ENCODE results near the gene FSTL3.
"Not testable (repeated sequence)": the region's sequence is repeated elsewhere in the genome, so short reads cannot be mapped to it uniquely, and the experiment has no call there.

DNA sequence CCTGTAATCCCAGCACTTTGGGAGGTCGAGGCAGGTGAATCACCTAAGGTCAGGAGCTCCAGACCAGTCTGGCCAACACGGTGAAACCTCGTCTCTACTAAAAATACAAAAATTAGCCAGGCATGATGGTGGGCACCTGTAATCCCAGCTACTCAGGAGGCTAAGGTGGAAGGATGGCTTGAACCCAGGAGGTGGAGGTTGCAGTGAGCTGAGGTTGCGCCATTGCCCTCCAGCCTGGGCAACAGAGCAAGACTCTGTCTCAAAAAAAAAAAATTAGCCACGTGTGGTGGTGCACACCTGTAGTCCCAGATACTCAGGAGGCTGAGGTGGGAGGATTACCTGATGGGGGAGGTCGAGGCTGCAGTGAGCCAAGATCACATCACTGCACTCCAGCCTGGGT is 26.7 kb downstream of the FSTL3 start:
- TF ChIP-seq CTCF (IDR thresholded peaks at IDR 0.05); USF2 (IDR thresholded peaks at IDR 0.05; ENCODE audit: borderline replicate concordance, low read depth, low read length); RCOR1 (IDR thresholded peaks at IDR 0.05; ENCODE audit: low read length); EP300 (IDR thresholded peaks at IDR 0.05; ENCODE audit: borderline replicate concordance in 1 of 2, low read depth in 1 of 2, low read length in 1 of 2); MXI1 (IDR thresholded peaks at IDR 0.05; ENCODE audit: low read depth, low read length); GABPA (IDR thresholded peaks at IDR 0.05; ENCODE audit: low read depth); RAD21 (IDR thresholded peaks at IDR 0.05; ENCODE audit: low read length): not testable (repeated sequence)
- TF ChIP-seq, protein P1, sequence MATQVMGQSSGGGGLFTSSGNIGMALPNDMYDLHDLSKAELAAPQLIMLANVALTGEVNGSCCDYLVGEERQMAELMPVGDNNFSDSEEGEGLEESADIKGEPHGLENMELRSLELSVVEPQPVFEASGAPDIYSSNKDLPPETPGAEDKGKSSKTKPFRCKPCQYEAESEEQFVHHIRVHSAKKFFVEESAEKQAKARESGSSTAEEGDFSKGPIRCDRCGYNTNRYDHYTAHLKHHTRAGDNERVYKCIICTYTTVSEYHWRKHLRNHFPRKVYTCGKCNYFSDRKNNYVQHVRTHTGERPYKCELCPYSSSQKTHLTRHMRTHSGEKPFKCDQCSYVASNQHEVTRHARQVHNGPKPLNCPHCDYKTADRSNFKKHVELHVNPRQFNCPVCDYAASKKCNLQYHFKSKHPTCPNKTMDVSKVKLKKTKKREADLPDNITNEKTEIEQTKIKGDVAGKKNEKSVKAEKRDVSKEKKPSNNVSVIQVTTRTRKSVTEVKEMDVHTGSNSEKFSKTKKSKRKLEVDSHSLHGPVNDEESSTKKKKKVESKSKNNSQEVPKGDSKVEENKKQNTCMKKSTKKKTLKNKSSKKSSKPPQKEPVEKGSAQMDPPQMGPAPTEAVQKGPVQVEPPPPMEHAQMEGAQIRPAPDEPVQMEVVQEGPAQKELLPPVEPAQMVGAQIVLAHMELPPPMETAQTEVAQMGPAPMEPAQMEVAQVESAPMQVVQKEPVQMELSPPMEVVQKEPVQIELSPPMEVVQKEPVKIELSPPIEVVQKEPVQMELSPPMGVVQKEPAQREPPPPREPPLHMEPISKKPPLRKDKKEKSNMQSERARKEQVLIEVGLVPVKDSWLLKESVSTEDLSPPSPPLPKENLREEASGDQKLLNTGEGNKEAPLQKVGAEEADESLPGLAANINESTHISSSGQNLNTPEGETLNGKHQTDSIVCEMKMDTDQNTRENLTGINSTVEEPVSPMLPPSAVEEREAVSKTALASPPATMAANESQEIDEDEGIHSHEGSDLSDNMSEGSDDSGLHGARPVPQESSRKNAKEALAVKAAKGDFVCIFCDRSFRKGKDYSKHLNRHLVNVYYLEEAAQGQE (IDR thresholded peaks at IDR 0.05; ENCODE audit: low read depth, low read length) = not testable (repeated sequence)
